GM18861 (cell line): Measurements from ENCODE around the gene SLC16A3.
A peak's percentile ranks its signal among the peaks of the same experiment; 100 is the strongest.
"Not testable (repeated sequence)": the region's sequence is repeated elsewhere in the genome, so short reads cannot be mapped to it uniquely, and the experiment has no call there.

Source experiments
- ATAC-seq: cut with Tn5 transposase; IDR thresholded peaks from one replicate; pipeline ENCODE4 v1.9.1; 2021; ENCODE audit not compliant: unreplicated experiment

The SLC16A3 gene

DNA sequence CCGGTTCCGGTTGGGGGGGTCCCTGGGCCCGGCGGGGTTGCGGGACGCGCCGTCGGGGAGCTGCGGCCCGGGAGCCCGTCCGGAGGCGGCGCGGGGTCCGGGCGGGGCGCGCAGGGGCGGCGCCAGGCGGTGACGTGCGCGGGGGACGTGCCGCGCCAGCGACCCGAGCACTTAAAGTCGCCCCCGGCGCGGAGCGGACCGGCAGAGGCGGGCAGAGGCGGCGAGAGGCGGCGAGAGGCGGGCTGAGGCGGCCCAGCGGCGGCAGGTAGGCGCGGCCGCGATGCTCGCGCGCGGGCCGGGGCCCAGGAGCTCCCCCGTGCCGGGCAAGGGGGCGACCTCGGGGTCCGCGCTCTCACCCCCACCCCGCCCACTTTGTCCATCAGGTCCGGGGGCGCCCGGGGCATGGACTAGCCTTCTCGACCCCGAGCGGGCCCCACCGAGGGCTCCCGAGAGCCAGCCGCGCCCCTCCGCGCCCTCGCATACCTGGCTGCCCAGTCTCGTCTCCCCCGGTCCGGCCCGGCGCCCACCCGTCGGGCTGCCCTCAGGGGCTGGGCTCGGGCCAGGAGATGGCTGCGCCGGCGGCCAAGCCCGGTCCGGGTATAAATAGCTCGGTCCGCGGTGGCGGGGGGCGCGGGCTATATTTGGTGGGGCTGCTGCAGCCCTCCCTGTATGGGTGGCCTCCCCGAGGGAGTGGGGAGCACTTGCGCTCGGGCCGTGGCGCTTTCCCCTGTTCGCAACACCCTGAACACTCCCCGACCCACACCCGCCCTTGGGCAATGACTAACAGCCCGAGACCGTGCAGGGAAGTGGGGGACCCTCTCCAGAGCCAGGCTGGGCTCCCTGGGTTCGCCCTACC lies at the start of gene SLC16A3:
Gene SLC16A3 (plus strand): TSS at position 201 of the 856 bp plus-strand sequence. CDS start 6,967 bp downstream, outside the sequence.
- peak; percentile 36 for ATAC-seq

DNA sequence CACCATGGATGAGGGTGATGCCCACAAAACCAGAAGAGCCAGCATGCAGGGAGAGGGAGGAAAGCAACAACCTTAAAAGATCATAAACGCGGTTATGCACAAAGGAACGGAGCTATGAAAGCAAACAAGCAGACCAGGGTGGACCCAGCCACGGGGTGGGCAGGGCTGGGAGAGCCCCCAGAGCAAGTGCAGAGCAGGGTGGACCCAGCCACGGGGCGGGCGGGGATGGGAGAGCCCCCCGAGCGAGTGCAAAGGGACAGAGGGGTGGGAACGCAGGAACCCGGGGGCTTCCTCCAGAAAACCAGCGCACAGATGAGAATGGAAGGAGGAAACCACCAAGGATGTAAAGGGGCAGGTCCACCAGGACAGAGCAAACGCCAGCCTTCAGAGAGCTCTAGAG lies 49.4 kb upstream of the SLC16A3 start:
- ATAC-seq = no peak

GRCh38 chr17:82179946-82180475 lies 48.8 kb upstream of the SLC16A3 start:
- ATAC-seq = no peak

GRCh38 chr17:82180776-82181528 lies 47.9 kb upstream of the SLC16A3 start:
- ATAC-seq = no peak

GRCh38 chr17:82184761-82185160 lies 44.1 kb upstream of the SLC16A3 start:
- ATAC-seq = no peak

- ATAC-seq = no peak
Observed at GRCh38 chr17:82186221-82186620, 42.6 kb upstream of the SLC16A3 start.

DNA sequence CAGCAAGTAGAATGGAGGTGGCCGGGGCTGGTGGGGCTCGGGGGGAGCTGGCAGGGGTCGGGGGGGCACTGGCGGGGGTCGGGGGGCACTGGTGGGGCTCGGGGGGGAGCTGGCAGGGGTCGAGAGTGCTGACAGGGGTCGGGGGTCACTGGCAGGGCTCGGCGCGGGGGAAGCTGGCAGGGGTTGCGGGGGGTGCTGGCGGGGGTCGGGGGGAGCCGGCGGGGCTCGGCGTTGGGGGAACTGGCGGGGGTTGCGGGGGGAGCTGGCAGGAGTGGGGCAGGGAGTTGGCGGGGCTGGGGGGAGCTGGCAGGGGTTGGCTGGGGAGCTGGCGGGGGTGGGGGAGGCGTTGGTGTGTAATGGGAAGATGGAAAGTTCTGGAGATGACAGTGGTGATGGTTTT lies 41.3 kb upstream of the SLC16A3 start:
- no peak for ATAC-seq

- ATAC-seq = no peak
Observed at GRCh38 chr17:82188001-82188961, 40.6 kb upstream of the SLC16A3 start.

DNA sequence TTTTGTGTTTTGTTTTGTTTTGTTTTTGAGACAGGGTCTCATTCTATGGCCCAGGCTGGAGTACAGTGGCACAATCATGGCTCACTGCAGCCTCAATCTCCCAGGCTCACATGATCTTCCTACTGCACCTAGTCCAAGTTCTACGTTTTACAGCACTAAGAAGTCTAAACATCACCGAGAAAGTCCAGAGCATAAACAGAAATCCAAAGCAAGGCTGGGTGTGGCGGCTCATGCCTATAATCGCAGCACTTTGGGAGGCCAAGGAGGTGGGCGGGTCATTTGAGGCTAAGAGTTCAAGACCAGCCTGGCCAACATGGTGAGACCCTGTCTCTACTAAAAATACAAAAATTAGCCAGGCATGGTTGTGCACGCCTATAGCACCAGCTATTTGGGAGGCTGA lies 35.8 kb upstream of the SLC16A3 start:
- not testable (repeated sequence) for ATAC-seq

DNA sequence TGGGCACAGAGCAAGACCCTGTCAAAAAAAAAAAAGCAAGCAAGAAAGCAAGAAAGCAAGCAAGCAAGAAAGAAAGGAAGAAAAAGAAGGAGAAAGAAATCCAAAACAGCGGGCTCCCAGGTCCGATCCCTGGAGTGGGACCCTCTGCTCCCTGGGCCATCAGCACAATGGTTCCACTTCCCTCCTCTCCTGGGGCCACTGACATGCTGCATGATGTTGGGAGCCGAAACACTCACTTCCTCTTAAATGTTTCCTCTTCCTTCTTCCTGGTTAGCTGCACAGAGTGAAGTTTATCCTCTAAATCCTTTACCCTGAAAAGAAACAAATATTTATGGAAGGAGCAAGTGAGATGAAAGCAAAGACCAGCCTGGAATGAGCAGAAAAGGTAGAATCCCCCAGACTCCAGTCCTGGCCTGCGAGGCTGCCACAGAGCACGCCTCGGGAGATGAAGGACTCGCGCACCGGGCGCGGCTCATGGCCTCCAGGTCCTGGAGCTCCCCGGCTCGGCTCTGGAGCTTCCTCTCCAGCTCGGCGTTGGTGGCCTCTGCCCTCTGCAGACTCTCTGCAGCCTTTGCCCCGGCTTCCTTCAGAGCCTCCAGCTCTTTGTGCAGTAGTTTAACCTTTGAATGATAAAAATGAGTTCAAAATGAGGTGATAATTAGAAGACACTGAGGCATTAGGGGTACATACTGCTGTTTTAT lies 35.2 kb upstream of the SLC16A3 start:
- ATAC-seq = no peak

DNA sequence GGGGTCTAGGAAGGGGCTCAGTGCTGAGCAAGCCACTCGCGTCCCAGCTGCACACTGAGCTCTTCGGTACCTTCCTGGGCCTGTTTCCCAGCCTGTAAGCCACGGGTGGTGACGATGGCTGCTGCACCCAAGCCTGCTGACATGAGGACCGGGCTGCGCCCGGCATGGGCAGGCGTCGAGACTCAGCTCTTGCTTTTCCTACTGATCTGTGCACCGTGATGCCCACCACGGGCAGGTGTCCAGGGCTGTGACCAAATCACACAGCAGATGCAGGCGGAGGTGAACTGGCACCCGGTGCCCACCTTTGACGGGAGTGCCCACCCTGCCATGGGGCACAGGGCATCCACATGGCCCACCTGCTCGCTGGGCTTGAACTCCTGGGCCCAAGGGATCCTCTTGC lies 34.1 kb upstream of the SLC16A3 start:
- no peak for ATAC-seq

GRCh38 chr17:82195675-82196672 lies 32.9 kb upstream of the SLC16A3 start:
- no peak for ATAC-seq

- ATAC-seq = no peak
Observed at GRCh38 chr17:82198092-82198491, 30.8 kb upstream of the SLC16A3 start.

GRCh38 chr17:82199496-82199895 lies 29.3 kb upstream of the SLC16A3 start:
- no peak for ATAC-seq

DNA sequence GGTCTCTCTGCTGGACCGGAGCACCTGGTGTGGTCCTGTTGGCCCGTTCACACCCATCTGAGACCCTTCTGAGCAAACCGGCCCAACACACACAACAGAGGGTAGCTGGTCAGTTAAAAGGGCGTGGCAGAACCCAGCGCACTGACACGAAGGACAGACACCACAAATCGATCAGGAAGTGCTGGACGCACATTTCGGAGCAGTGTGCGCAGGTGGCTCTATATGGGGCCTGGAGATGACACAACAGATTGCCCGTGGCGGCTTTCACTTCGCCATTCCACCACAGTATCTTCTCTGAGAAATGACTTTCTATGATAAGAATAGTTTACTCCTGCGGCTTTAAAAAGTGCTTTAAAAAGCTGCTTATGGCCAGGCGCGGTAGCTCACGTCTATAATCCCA lies 28.7 kb upstream of the SLC16A3 start:
- no peak for ATAC-seq

DNA sequence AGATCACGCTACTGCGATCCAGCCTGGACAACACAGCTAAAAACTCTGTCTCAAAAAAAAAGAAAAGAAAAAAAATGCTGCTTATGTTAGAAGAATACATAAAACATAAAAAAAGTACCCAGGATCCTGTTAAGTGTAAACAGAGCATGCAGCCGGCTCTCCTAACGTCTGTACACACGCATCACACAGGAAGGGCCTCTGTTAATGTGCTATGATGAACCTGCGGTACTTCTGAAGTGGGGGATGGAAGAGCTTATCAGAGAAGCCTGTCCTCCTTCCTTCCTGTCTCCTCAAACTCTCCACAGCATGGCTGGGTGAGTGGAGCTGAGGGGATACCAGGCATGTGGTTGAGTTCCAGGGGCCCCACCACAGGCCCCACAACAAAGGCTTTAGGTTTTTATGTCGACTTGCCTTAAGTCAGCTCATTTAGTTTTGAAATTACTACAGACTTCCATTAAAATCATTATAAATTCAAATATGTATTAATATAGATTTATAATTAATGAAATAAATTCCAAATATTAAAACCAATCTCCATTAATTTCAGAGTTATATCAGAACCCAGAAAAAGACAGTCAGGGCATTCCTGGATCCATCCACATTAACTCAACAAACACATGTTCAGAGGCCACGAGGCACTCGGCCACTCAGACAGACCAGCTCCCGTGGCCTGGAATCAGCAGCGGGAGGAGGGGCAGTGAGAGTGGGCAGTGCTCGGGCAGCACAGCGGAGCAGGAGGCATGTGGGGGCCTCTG lies 27.9 kb upstream of the SLC16A3 start:
- ATAC-seq = no peak

- ATAC-seq = no peak
Observed at GRCh38 chr17:82201498-82201910, 27.3 kb upstream of the SLC16A3 start.

DNA sequence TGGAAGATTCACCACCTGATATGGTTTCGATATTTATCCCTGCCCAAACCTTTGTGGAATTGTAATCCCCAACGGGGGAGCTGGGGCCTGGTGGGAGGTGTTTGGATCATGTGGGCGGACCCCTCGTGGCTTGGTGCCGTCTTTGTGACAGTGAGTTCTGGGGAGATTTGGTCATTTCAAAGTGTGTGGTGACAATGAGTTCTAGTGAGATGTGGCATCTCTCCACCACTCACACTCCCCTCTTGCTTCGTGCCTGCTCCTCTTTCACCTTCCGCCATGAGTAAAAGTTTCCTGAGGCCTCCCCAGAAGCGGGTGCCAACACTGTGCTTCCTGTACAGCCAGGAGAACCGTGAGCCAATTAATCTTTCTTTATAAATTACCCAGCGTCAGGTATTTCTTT lies 25.9 kb upstream of the SLC16A3 start:
- ATAC-seq = no peak
